HG02852 (cell line): Measurements from ENCODE around the gene CABLES2.

Source experiments
- ATAC-seq: cut with Tn5 transposase; IDR thresholded peaks from one replicate; pipeline ENCODE4 v1.9.1; 2021; ENCODE audit warnings: mild to moderate bottlenecking, moderate library complexity; ENCODE audit not compliant: unreplicated experiment

Gene CABLES2

DNA sequence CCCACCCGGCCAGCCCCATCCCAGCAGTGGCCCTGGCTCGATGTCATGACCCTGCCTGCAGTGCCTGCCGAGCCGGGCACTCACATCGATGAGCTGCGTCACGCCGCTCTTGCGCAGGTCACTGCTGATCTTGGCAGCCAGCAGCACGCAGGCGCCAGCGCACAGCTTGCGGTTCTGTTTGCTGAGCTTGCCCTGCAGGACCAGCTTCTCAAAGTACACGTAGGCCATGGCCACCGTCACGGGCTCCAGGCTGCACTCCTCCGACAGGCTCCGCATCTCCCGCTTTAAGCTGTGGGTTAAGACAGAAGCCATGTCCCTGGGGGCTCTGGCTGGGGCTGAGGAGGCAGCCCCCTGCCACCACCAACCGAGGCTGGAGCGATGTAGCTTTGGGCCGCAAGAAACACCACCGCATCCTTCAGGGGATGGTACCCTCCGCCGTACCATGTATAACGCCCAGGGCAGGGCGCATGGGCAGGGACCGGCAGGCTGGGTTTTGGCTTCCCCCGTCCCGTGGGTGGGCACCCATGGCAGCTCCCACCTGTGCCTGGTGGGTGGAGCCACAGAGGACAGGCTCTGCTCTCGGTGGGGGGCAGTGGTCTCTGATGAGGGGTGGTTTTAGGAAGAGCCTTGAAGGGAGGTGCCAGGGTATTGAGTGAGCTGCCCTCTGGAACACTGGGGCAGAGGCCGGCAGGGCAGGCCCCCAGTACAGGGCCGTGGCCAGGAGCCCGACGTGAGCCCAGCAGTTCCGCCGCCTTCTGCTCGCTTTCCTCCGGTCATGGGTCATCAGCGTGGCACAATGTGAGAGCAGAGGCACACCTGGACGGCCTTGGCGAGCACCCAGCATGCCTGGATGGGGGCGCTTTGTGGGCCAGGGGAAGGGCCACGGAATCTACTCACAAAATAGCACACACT lies 15.7 kb downstream of the CABLES2 start:
- ATAC-seq: no peak

DNA sequence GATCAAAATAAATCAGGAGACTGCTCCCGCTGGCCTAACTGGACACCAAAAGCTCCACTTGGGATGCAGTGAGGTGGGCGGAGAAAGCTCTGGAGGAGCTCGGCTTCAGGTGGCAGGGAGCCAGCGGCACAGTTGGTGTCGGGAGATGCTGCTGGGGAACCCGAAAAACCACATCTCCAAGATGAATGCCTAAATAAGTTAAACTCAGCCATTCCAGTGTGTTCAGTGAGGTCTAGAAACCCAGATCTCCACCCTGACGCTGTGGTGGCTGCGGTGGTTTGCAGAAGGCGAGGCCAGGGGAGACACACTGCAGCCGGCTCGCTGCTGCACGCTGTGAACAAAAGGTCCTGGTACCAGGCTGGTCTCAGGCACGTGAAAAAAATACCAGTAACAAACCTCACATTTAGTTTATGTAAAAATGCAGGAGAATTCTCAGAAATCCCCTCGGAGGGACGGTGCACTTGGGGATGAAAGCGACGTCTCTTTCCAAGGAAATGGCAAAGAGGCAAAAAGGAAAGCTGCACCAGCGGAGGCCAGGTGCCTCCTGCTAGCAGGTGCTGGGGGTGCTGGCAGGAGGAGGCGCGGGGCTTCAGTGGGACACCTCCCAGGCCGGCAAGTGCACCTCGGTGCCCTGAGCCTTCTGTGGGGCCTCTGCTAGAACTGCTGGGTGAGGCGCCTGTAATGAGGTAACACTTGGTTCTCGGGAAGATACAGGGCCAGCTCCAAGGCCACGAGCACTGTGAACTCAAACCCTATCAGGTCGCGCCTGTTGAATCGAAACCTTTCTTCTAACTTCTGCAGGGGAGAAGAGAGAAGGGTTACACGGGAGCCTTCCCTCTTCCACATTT lies 16.5 kb downstream of the CABLES2 start:
- no peak for ATAC-seq

DNA sequence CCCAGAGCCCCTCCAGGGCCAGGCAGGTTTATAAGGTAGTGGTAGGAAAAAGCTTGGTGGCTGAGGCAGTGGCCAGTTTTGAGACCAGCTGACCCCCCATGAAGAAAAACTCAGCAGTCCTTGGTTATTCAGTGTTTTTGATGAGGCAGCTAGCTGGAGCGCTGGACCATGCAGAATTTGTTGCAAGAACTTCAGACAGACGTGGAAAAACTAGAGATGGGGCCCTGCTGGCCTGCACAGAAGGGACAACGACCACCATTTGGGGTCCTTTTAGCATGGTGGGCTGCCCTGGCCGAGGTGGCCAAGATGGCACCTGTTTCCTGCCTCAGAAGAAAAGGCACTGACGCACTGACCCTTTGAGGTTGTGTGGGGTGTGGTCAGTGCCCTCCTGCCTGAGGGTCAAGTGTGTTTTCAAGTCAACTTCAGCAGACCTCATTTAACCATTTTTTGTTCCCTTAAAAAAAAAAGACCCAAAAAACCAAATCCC lies 17.4 kb downstream of the CABLES2 start:
- no peak for ATAC-seq

DNA sequence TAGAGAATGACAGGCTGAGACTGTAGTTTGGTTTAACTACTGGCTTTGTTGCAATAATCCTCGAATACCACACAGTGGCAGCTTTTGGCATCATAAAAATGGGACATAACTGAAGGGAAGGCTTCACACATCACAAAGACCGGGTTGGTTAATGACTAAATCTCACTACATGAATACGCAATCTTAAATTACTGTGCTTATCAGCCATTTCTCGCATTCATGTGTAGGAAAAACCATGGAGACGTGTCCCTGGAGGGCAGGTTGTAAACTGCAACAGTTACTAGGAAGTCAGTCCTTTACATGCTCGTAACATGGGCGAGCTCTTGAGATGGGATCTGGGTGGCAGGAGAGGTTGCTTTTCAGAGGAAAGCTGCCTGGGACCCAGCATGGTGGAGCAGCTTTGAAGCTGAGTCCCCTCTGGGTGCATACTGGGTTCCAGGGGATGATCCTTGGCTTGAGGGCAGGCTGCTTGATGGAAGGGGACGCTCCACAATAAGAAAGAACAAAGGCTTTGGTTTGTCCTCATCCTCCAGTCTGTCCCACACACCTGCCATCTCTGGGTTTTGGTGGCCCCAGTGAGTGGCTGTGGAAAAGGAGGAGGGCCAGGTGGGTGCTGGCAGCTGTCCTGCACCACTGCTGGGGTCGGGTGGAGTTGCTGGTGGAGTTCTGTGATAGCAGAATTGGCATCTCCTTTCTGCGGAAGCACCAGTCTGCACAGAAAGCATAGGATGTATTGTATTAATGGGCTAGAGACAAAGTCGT lies 18.1 kb downstream of the CABLES2 start:
- no peak for ATAC-seq

DNA sequence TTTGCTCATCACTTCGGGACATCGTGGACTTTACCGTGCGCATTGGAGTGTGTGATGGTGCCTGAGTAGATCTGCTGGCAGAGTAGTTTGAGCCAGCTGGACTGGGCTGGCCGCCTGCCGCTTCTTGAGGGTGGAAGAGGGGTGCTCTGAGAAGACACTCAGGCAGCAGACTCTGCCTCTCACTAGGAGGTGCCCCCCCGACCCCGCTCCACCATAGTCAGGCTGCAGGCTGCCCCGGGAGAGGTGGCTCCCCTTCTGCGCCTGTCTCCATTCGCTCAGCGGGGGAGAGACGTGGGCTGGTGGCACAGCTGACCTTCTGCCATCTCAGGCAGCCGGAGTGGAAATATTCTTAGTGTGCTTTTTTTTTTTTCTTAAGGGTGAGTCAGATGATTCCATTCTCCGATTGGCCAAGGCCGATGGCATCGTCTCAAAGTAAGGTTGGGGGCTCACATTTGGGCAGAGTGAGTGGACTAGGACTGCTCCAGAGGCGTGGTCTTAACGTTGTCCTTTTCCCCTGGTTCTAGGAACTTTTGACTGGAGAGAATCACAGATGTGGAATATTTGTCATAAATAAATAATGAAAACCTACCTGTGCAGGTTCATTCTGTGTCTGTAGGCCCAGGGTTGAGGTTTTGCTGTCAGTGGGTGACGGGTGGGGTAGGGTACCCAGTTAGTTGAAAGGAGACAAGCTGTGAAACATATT lies 19.0 kb downstream of the CABLES2 start:
- ATAC-seq: no peak

DNA sequence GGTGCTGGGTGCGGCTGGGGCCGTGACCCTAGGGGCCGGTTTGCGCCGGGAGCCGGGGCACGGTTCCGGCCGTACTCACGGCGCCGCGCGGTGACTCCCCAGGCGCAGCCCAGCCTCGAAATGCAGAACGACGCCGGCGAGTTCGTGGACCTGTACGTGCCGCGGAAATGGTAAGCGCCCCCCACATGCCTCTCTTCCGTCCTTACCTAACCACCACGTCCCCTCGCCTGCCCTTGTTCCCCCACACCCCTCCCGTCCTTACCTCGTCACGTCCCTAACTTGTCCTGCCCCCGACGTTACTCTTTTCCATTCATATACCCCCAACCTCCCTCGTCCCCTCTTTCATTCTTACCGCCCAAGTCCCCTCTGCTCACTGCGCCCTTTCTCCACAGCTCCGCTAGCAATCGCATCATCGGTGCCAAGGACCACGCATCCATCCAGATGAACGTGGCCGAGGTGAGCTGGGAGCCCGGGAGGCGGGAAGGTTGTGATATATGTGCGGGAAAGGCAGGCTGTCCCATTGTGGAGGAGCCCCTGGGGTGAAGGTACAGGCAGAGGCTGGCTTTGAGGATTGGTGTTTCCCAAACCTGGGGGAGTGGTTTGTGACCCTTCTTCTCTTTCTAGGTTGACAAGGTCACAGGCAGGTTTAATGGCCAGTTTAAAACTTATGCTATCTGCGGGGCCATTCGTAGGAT lies 19.7 kb downstream of the CABLES2 start:
- no peak for ATAC-seq

DNA sequence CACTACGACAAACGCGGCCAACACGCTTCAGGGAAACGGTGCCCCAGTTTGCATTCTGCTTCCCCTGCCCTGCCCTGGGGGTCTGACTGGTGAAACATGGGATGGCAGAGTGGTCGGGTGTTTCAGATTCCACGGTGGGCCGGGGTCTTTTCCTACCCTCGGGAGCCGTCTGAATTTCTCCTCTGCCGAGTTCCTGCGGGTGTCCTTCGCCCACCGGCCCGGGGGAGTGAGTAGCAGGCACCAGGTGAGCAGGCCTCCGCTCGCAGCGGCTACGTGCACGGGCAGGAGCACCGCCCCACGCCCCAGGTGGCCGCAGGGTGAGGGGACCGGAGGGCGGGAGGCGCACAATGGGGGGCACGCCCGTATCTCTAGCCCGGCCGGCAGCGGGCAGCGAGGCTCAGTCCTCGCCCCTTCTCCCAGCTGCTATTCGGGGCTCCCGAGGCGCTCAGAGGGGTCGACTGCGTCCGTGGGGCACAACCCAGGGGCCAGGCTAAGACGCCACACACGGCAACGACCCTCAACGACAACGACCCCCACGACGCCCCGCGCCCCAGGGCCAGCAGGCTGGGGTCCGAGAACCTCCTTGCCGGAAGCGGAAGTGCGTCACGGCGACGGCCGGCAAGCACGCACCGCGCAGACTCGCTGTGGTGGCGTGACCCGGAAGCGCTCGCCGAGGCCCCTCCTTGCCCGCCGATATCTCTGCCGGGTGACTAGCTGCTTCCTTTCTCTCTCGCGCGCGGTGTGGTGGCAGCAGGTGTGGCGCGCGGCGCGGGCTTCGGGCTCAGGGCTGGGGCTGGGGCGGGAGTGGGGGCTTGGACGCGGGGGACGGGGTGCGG lies 20.5 kb downstream of the CABLES2 start, which contains the start of gene RPS21:
Gene RPS21, plus strand, starts transcription at position 721 of the 836 bp plus-strand sequence. CDS start 236 bp downstream, outside the sequence.
- ATAC-seq: peak; percentile 74

DNA sequence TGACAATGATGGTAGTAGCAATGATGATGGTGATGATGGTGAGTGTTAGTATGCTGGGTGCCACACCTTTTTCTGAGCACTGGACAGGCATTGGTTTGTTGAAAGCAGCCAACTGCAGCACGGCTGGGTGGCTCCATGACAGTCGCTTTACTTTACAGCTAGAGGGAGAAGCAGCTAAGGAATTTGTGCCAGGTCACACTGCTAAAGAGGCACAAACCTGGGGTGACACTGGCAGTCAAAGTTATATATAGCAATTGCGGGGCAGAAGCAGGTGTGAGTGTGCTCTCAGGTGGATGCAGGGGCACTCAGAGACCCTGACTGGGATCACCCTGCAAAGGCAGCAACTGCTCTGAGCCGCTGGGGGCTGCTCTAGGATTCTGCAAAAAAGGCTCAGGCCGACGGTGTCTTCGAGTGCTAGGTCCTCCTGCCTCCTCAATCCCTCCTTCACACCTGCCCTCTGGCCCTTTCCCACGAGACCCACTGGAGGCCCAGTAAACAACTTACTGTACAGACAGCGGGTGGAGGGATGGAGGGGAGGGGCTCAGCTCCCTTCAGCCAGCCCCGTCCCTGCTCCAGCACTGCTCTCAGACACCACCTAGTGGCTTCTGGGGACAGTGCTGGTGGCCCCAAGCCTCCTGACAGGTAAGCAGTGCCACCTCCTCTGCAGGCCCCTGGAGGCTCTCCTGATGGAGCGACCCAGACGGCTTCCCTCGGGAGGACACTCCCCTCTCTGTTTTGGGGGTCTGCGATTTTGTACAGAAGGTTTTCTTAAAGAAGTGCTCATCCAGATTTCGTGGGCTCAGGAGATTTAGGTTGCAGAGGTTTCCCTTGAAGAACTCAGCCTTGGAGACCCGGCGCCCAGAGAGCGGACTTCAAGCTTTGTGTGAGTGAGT lies 24.5 kb downstream of the CABLES2 start:
- peak; percentile 54 for ATAC-seq

DNA sequence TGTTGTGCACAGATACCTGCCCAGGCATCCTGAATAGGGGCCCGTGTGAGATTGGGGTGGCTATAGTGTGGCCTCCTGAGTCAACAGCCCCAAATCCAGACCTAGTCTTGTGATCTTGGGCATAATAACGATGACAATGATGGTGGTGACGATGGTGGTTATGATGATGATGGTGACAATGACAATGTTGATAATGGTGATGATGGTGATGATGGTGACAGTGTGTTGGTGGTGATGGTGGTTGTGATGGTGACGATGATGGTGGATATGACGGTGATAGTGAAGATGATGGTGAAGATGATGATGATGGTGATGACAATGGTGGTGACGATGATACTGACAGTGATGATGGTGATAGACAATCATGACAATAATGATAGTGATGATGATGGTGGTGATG lies 25.2 kb downstream of the CABLES2 start:
- no peak for ATAC-seq

DNA sequence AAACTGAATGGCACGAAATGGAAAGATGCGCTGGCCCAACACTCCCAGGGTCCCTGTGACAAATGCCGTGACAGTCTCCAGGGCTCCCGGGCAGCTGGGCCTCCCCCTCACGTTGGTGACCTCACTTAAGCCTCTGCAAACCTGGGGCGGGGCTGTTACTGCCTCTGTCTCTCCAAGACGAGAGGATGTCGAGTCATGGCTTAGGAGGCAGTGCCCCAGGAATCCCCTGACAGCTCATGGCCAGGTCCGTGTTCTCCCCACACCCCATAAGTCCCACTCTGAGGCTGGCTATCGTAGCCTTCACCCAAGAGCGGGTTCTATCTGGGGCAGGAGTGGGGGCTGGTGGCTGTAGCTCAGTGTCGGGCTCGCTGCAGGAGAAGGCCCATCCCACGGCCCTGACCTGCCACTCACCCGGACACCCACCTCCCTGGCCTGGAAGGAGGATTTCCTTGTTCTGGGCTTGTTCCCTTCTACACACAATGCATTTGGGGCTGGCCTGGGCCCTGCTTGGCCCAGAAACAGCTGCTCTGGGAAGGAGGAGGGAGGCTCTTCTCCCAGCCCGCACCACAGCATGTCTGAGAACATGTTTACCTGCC lies 25.8 kb downstream of the CABLES2 start:
- ATAC-seq: no peak

DNA sequence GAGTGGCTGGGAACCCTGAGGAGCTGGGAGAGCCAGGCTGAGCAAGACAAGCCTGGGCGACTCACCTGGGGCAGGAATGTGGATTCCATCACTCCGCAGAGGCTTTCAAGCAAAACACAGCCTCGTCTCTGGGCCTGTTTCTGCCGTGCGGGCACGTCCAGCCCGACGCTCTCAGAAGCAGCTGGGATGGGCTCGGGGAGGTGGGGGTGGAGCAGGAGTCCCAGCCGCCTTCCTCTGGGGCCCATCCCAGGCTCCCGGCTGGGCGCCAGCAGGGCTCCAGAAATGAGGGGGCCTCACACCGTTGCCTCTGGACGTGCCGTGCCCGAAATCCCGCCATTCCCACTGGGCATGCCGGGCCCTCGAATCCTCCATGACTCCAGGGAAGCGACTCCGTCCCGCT lies 28.9 kb downstream of the CABLES2 start:
- no peak for ATAC-seq

DNA sequence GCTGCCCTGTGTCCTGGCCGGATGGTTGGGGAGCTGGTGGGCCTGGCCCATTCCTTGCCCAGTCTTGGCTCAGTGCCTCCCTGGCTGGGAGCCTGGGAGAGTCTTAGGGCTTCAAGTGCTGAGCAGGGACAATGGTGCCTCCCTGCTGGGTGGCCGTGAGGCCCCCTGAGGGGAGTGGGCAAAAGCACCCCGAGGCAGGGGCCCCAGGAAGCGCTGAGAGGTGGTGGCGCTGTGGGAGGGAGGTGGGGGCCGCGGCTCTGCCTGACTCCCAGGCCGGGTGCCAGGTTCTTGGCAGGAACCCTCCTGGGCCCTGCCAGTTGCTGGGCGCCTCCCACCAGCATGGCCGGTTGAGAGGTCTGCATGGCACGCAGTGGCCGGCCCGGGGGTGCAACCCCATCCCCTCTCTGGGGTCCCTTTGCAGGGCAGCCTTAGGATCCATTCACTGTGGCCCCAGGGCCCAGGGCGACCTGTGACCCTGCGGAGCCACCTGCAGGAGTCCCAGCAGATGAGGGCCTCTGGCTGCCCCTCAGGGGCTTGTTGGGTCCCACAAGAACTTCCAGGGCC lies 29.4 kb downstream of the CABLES2 start:
- ATAC-seq: no peak

DNA sequence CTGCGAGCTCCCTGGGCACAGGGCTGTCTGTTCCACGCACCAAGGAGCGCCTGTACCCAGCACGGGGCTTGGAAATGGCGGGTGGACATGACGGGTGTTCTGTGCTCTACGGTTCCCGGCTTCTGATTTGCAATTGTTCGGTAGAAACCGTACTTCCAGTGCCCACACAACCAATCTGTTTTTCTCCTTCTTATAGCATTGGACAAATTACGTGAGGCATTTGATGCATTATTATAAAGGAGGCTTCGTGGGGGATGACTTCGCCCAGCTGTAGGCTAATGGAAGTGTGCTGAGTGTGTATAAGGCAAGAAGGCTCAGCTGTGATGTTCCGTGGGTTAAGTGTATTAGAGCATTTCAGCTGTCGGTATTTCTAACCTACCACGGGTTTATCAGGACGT lies 30.0 kb downstream of the CABLES2 start:
- no peak for ATAC-seq

DNA sequence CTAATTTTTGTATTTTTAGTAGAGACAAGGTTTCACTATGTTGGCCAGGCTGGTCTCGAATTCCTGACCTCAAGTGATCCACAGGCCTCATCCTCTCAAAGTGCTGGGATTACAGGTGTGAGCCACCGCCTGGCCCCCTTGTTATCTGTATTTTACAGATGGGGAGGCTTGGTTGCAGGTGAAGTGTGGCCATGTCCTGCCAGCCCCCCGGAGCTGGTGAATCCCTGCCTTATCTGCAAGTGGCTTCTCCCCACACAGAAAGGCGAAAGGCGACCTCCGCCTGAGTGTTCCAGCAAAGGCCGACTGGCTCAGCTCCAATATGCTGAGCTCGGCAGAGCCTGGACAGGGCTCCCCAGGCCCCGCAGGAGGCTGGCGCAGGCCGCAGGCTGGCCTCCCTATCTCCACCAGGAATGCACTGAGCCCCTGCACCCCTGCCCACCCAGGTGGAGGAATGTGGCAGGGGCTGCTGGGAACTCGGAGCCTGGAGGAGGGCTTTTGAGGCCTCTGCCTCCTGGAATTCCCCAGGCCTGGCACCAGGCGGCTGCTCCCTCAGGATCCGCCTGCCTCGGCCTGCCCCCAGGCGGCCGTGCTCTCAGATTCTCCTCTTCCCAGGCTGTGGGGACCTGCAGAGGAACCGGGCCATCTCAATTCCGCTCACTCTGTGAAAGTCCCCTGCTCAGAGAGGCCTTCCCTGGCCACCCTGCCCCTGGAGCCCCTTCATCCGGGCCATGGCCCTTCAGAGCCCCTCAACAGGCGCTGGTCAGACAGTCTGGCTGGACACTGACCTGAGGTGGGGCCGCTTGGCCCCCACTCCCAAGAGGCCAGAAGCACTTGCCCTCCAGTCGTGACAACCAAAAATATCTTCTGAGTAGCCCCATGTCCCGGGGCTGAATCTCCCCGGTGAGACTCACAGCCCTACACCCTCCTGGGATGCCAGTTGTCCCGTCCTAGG lies 30.7 kb downstream of the CABLES2 start:
- ATAC-seq: no peak

DNA sequence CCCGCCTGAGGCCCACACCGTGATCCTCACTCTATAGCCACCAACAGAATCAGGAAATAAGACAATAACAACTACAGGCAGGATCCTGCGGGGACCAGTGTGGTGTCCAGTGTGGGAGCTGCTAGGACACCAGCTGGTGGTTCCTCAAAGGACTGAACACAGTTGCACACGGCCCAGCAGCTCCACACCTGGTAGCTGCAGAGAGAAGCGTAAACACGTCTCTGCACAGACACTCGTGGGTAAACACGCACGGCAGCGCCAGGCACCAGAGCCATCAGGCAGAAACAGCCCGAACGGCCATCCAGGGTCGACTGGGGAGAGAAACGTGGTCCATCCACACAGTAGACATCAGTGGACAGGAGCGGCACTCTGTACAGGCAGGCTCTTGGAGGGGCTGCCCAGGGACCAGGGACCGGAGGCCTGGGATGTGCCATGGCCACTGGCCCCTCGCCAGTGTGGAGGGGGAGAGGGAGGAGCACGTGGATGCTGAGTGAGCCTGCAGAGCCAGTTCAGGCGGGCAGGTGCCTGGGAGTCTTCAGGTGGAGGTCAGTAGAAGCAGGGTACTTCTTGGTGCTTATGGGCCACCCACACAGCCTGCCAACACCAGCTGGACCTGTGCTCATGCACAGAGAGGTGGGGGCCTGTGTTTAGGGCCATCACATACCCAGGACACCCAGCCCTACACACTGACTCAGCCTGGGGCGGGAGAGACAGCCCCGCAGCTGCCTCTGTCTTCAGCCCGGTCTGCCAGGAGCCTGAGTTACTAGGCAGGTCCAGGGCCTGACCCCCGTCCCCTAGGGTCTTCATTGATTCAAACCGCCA lies 32.5 kb downstream of the CABLES2 start:
- ATAC-seq: no peak
